Osteoblast (primary cell): Measurements from ENCODE around the gene OPCML. TPM values are rescaled to one million over a fixed set of nuclear protein-coding genes. Genes with fewer than 3 reads are reported as not detected.

Experiments used
- DNase-seq: peaks from one replicate; pipeline ENCODE4 v3.0.0; 2011; ENCODE audit warnings: low spot score, mixed read lengths; ENCODE audit not compliant: insufficient read length; ENCODE audit errors: missing footprints
- H2AFZ ChIP-seq: 2 replicates; pipeline ENCODE4 v1.6.0; 2011; ENCODE audit warnings: mild to moderate bottlenecking, low read length
- H3K27ac ChIP-seq: 2 replicates; pipeline ENCODE4 v1.5.1; 2011; ENCODE audit warnings: mild to moderate bottlenecking, low read depth, low read length, moderate library complexity
- H3K27me3 ChIP-seq: 2 replicates; pipeline ENCODE4 v1.6.0; 2012; ENCODE audit warnings: mild to moderate bottlenecking, control low read depth, inconsistent platforms, low read length, moderate library complexity; ENCODE audit not compliant: insufficient read depth
- H3K36me3 ChIP-seq: 2 replicates; pipeline ENCODE4 v1.5.1; 2011; ENCODE audit warnings: mild to moderate bottlenecking, low read length, control low read depth, moderate library complexity; ENCODE audit not compliant: insufficient read depth
- H3K4me1 ChIP-seq: 2 replicates; pipeline ENCODE4 v1.5.1; 2011; ENCODE audit warnings: mild to moderate bottlenecking, low read length, control low read depth, moderate library complexity; ENCODE audit not compliant: insufficient read depth
- H3K4me2 ChIP-seq: 2 replicates; pipeline ENCODE4 v1.6.0; 2011; ENCODE audit warnings: mild to moderate bottlenecking, low read length; ENCODE audit not compliant: insufficient read depth
- H3K4me3 ChIP-seq: fragments of 200-600 bp; sonication (generic); 3 replicates; pipeline ENCODE4 v1.5.1; 2012; ENCODE audit warnings: mild to moderate bottlenecking, low read length, inconsistent platforms; ENCODE audit not compliant: insufficient read depth
- H3K79me2 ChIP-seq: 2 replicates; pipeline ENCODE4 v1.6.0; 2012; ENCODE audit warnings: mild to moderate bottlenecking, low read length, control low read depth, inconsistent platforms; ENCODE audit not compliant: insufficient read depth
- H3K9me3 ChIP-seq: 2 replicates; pipeline ENCODE4 v1.5.1; 2011; ENCODE audit warnings: low read depth, low read length, control low read depth
- H4K20me1 ChIP-seq: 2 replicates; pipeline ENCODE4 v1.6.0; 2012; ENCODE audit warnings: mild to moderate bottlenecking, low read length, control low read depth; ENCODE audit not compliant: insufficient read depth
- total RNA-seq: library from RNA; depleted of rRNA; stranded (reverse); fragments of >200 nt; gene quantifications from 2 replicates; pipeline ENCODE4 v1.2.3, GENCODE V29; 2012
- TF ChIP-seq, protein P1 (sequence below): IDR thresholded peaks from 2 replicates; pipeline ENCODE4 v1.5.1; 2011; ENCODE audit warnings: mild to moderate bottlenecking, low read depth, low read length, moderate library complexity; ENCODE audit errors: extremely low read depth

The OPCML gene
- total RNA-seq, 1 donor = 0.36 TPM

DNA sequence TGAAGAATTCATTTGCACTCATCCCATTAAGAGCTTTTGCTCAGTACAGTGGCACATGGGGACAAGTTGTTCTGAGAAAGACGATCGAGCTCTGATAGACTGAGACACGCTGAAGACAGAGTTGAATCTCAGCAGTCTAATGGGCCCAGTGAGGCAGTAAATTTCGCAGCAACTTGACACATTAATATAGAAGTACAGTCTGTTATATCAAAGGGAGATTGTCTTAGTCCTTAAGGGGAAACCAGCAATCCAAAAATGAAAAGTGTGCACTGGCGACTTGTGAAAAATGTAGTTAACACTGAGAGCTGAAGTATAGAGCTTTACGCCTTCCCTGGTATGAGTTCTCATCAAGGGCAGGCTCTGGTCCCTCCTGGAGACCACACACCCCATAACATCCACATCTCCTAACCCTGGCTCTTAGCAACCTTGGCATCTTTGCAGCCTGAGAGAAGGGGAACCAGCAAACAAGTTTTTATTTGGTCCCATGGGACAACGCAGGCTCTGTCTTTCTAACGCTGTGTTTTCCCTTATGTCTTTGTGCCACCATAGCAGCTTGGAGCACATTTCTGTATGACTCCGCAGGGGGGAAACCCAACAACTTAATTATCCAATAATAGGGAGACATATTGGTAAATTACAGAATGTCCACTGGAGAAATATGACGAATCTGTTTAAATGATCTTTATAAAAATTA, 952.5 kb downstream of the OPCML start:
- Histone ChIP-seq H3K27ac (no peak overlapping the region), H3K4me2 (no peak overlapping the region), H3K9me3 (no peaks in the 10 kb centered on the region), H3K4me3 (no peak overlapping the region), H4K20me1 (no peaks in the 10 kb centered on the region), H3K79me2 (no peaks in the 10 kb centered on the region), H3K36me3 (no peaks in the 10 kb centered on the region), H2AFZ (no peak overlapping the region), H3K27me3 (no peaks in the 10 kb centered on the region), H3K4me1 (peaks cover 9% of the 10 kb centered on the region)
- no peak for DNase-seq
- TF ChIP-seq, protein P1, sequence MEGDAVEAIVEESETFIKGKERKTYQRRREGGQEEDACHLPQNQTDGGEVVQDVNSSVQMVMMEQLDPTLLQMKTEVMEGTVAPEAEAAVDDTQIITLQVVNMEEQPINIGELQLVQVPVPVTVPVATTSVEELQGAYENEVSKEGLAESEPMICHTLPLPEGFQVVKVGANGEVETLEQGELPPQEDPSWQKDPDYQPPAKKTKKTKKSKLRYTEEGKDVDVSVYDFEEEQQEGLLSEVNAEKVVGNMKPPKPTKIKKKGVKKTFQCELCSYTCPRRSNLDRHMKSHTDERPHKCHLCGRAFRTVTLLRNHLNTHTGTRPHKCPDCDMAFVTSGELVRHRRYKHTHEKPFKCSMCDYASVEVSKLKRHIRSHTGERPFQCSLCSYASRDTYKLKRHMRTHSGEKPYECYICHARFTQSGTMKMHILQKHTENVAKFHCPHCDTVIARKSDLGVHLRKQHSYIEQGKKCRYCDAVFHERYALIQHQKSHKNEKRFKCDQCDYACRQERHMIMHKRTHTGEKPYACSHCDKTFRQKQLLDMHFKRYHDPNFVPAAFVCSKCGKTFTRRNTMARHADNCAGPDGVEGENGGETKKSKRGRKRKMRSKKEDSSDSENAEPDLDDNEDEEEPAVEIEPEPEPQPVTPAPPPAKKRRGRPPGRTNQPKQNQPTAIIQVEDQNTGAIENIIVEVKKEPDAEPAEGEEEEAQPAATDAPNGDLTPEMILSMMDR = no peak

DNA sequence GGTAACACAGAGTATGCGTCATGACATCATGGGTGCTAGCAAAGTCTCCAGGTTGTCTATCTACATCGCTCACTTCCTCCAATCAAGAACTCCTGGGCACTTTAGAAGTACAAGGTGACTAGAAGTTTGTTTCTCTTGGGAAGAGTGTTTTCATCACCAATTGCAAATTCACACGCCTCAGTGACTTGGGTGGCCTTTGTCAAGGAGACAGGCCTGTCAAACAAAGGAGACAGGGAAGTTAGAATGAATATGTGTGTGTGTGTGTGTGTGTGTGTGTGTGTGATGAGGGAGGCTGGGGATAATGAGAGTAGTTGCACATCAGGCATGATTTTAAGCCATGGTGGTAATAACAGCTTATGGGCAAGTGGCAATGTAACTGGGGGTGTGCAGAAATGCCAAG, 953.2 kb downstream of the OPCML start:
- no peak overlapping the region for H3K27ac ChIP-seq
- TF ChIP-seq, protein P1 = no peak
- H3K4me2 ChIP-seq = no peak overlapping the region
- no peaks in the 10 kb centered on the region for H3K79me2 ChIP-seq
- H3K36me3 ChIP-seq = no peaks in the 10 kb centered on the region
- H3K9me3 ChIP-seq = no peaks in the 10 kb centered on the region
- H3K4me1 ChIP-seq = peaks cover 9% of the 10 kb centered on the region
- H4K20me1 ChIP-seq = no peaks in the 10 kb centered on the region
- DNase-seq = no peak
- no peak overlapping the region for H2AFZ ChIP-seq
- H3K27me3 ChIP-seq = no peaks in the 10 kb centered on the region
- no peak overlapping the region for H3K4me3 ChIP-seq

DNA sequence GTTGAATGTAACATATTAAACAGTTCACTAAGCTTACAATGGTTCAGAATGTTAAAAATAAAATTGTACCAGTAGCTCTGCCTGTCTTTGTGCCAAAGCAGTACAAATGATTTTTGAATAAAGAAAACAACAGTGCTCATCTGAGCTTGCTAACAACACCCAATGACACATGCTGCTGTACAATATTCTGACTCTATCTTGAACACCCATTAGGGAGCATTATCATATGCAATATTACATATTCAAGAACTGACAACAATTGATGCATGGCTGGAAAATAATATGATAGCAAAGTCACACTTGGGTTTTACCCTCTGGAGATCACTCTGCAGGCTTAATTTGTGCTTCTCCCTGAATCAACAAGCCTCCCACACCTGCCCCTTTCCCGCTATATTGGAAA, 953.7 kb downstream of the OPCML start:
- no peaks in the 10 kb centered on the region for H3K27me3 ChIP-seq
- H3K4me1 ChIP-seq = peaks cover 9% of the 10 kb centered on the region
- no peak overlapping the region for H2AFZ ChIP-seq
- TF ChIP-seq, protein P1 = no peak
- DNase-seq = no peak
- no peaks in the 10 kb centered on the region for H3K36me3 ChIP-seq
- H3K79me2 ChIP-seq = no peaks in the 10 kb centered on the region
- H4K20me1 ChIP-seq = no peaks in the 10 kb centered on the region
- no peaks in the 10 kb centered on the region for H3K9me3 ChIP-seq
- H3K4me3 ChIP-seq = no peak overlapping the region
- H3K4me2 ChIP-seq = no peak overlapping the region
- H3K27ac ChIP-seq = no peak overlapping the region

DNA sequence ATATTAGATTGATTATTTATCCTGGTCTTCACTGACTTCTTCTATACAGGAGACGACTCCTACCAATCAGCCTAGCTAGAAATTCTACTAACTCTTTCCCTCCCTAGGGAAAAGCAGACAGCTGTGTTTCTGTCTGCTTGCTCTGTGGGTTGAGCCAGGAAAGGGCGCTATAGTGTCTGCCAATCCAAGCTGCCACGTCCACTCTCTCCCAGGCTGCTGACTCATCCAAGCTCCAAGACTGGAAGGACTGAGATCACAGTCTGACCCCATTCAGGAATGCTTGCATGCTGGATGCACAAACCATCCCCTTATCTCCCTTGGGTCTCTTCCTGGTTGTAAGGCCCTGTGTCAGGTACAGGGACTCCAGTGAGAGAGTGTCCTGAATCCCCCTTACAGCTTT, 955.6 kb downstream of the OPCML start:
- Histone ChIP-seq H3K4me1 (peaks cover 9% of the 10 kb centered on the region), H3K4me2 (peak overlapping the region; percentile 10), H3K9me3 (no peaks in the 10 kb centered on the region), H3K27ac (peak overlapping the region; percentile 81), H3K36me3 (no peaks in the 10 kb centered on the region), H3K79me2 (no peaks in the 10 kb centered on the region), H3K4me3 (no peak overlapping the region), H4K20me1 (no peaks in the 10 kb centered on the region), H3K27me3 (no peaks in the 10 kb centered on the region), H2AFZ (peak overlapping the region; percentile 71)
- DNase-seq = peak; percentile 73
- TF ChIP-seq, protein P1 = no peak
